PC-3 (cell line): ENCODE results near the gene PSMC3IP. TPM values are rescaled to one million over a fixed set of nuclear protein-coding genes. Genes with fewer than 3 reads are reported as not detected.

Source experiments
- ATAC-seq: fragments of 200-7000 bp; cut with Tn5 transposase; 2 replicates; pipeline ENCODE4 v1.9.1; 2020; ENCODE audit warnings: mild to moderate bottlenecking, moderate library complexity
- BruUV-seq: library from RNA; stranded (reverse); fragments of 400-500 nt; replicated peaks from 2 replicates; lab custom pipeline; 2021; lab: Mats Ljungman, UMichigan
- CTCF ChIA-PET: fragments of 300-600 bp; sonication (Branson Sonifier 250); formaldehyde crosslinking; loops from one replicate; lab custom pipeline; 2022; ENCODE audit warnings: antibody characterized with exemption; lab: Charles Lee
- POLR2A ChIA-PET: fragments of 300-600 bp; sonication (Branson Sonifier 250); formaldehyde crosslinking; loops from one replicate; lab custom pipeline; 2022; ENCODE audit warnings: antibody characterized with exemption; ENCODE audit not compliant: unreplicated experiment; lab: Charles Lee
- DNase-seq: peaks from one replicate; pipeline ENCODE4 v3.0.0-alpha.2; 2015
- H2AFZ ChIP-seq: fragments of 300-600 bp; sonication (generic); 2 replicates; pipeline ENCODE4 v1.6.0; 2016; ENCODE audit warnings: antibody characterized with exemption, low read length
- H3F3A ChIP-seq: fragments of 300-600 bp; sonication (generic); one replicate; pipeline ENCODE4 v1.6.0; 2017; ENCODE audit warnings: antibody characterized with exemption, low read length, control low read depth, mild to moderate bottlenecking; ENCODE audit not compliant: unreplicated experiment
- H3K27ac ChIP-seq: fragments of 300-600 bp; sonication (generic); 2 replicates; pipeline ENCODE4 v1.5.1; 2016; ENCODE audit warnings: mild to moderate bottlenecking, low read length
- H3K27me3 ChIP-seq: fragments of 300-600 bp; sonication (generic); 2 replicates; pipeline ENCODE4 v1.6.1; 2016; ENCODE audit warnings: low read length, mixed read lengths
- H3K36me3 ChIP-seq: fragments of 300-600 bp; sonication (generic); 2 replicates; pipeline ENCODE4 v1.6.1; 2016; ENCODE audit warnings: low read depth, mixed run types, low read length, mixed read lengths
- H3K4me1 ChIP-seq: fragments of 300-600 bp; sonication (generic); 2 replicates; pipeline ENCODE4 v1.5.1; 2016; ENCODE audit warnings: low read length; ENCODE audit not compliant: insufficient read depth
- H3K4me2 ChIP-seq: fragments of 300-600 bp; sonication (generic); 2 replicates; pipeline ENCODE4 v1.6.0; 2016; ENCODE audit warnings: low read length
- H3K4me3 ChIP-seq: fragments of 300-600 bp; sonication (generic); 2 replicates; pipeline ENCODE4 v1.5.1; 2016; ENCODE audit warnings: mild to moderate bottlenecking, low read length, mixed read lengths
- H3K79me2 ChIP-seq: fragments of 300-600 bp; sonication (generic); 2 replicates; pipeline ENCODE4 v1.6.1; 2017; ENCODE audit warnings: low read length, mixed read lengths
- H3K9ac ChIP-seq: fragments of 300-600 bp; sonication (generic); 2 replicates; pipeline ENCODE4 v1.6.0; 2016; ENCODE audit warnings: mild to moderate bottlenecking, low read length
- H3K9me2 ChIP-seq: fragments of 300-600 bp; sonication (generic); replicated peaks from 2 replicates; pipeline ENCODE4 v1.6.1; 2016; ENCODE audit warnings: mixed run types, low read length, mixed read lengths
- H3K9me3 ChIP-seq: fragments of 300-600 bp; sonication (generic); 2 replicates; pipeline ENCODE4 v1.6.1; 2016; ENCODE audit warnings: low read length, mixed read lengths
- H4K20me1 ChIP-seq: fragments of 300-600 bp; sonication (generic); 2 replicates; pipeline ENCODE4 v1.6.1; 2016; ENCODE audit warnings: low read length, mixed read lengths
- CTCF ChIP-seq: fragments of 300-600 bp; sonication (generic); conservative IDR thresholded peaks from 2 replicates; pipeline ENCODE4 v1.5.1; 2017; ENCODE audit warnings: antibody characterized with exemption, low read depth, mild to moderate bottlenecking, low read length
- EZH2 ChIP-seq: fragments of 300-600 bp; sonication (generic); IDR thresholded peaks from one replicate; pipeline ENCODE4 v1.6.1; 2017; ENCODE audit warnings: antibody characterized with exemption, mild to moderate bottlenecking, low read length; ENCODE audit not compliant: unreplicated experiment
- EZH2phosphoT487 ChIP-seq: fragments of 300-600 bp; sonication (generic); IDR thresholded peaks from 2 replicates; pipeline ENCODE4 v1.6.1; 2018; ENCODE audit warnings: mild to moderate bottlenecking, antibody characterized with exemption, low read length, borderline replicate concordance
- intact Hi-C: fragments of 100-400 bp; cut with micrococcal nuclease; formaldehyde crosslinking; loops from 2 replicates; pipeline ENCODE4 v1.9.0; 2023
- total RNA-seq: library from RNA; depleted of rRNA; stranded (reverse); fragments of >200 nt; gene quantifications from 2 replicates; pipeline ENCODE4 v1.2.3, GENCODE V29; 2014

PSMC3IP gene
- total RNA-seq, 1 experiment from 2014 or later: 20.3 TPM

GRCh38 chr17:42607769-42608168 is 30.2 kb upstream of the PSMC3IP start:
- H4K20me1 ChIP-seq: no peaks in the 10 kb centered on the region
- peak overlapping the region; percentile 98 for H3K4me3 ChIP-seq
- intact Hi-C loops: loop anchor here (5.0 kb wide), 1 partner anchor 70 kb away; the partner anchor contains the start of gene PLEKHH3
- peak overlapping the region; percentile 92; the same call in 1 of the 2 replicates for H3K9ac ChIP-seq
- no peaks in the 10 kb centered on the region for H3K36me3 ChIP-seq
- CTCF ChIA-PET: no interaction called here
- TF ChIP-seq EZH2 (no peak), EZH2phosphoT487 (no peak), CTCF (no peak)
- H3K9me3 ChIP-seq: no peaks in the 10 kb centered on the region
- H3K4me2 ChIP-seq: peak overlapping the region; percentile 90
- no TSS peak for BruUV-seq
- ATAC-seq (no peak), DNase-seq (no peak)
- no peaks in the 10 kb centered on the region for H3K9me2 ChIP-seq
- H3K79me2 ChIP-seq: peaks cover 70% of the 10 kb centered on the region
- no peak overlapping the region for H2AFZ ChIP-seq
- POLR2A ChIA-PET: interaction anchor here (0.5 kb wide), 1 partner anchor 14 kb away, joined by 4 read pairs; no protein-coding TSS in a partner anchor
- H3F3A ChIP-seq: no peaks in the 10 kb centered on the region
- H3K4me1 ChIP-seq: peaks cover 4% of the 10 kb centered on the region; the same call in 1 of the 2 replicates
- H3K27me3 ChIP-seq: no peaks in the 10 kb centered on the region
- no peak overlapping the region for H3K27ac ChIP-seq

- Histone ChIP-seq H3K4me1 (peaks cover 4% of the 10 kb centered on the region; the same call in 1 of the 2 replicates), H2AFZ (no peak overlapping the region), H4K20me1 (no peaks in the 10 kb centered on the region), H3F3A (no peaks in the 10 kb centered on the region), H3K9me3 (no peaks in the 10 kb centered on the region), H3K4me2 (no peak overlapping the region), H3K9me2 (no peaks in the 10 kb centered on the region), H3K27ac (no peak overlapping the region), H3K4me3 (no peak overlapping the region), H3K79me2 (peaks cover 61% of the 10 kb centered on the region), H3K36me3 (no peaks in the 10 kb centered on the region), H3K9ac (no peak overlapping the region), H3K27me3 (no peaks in the 10 kb centered on the region)
- TF ChIP-seq CTCF (no peak), EZH2 (no peak), EZH2phosphoT487 (no peak)
- ChIA-PET CTCF (no interaction called here), POLR2A (no interaction called here)
- DNase-seq (no peak), ATAC-seq (no peak)
- intact Hi-C loops: no loop called here
- no TSS peak for BruUV-seq
Observed at GRCh38 chr17:42603318-42603717, 25.8 kb upstream of the PSMC3IP start.

GRCh38 chr17:42598905-42599304 is 21.4 kb upstream of the PSMC3IP start:
- Histone ChIP-seq H3K27ac (no peak overlapping the region), H3K9me2 (no peaks in the 10 kb centered on the region), H3F3A (no peaks in the 10 kb centered on the region), H3K4me3 (no peak overlapping the region), H3K4me1 (no peaks in the 10 kb centered on the region), H4K20me1 (no peaks in the 10 kb centered on the region), H3K4me2 (no peak overlapping the region), H2AFZ (no peak overlapping the region), H3K79me2 (peaks cover 17% of the 10 kb centered on the region), H3K9me3 (no peaks in the 10 kb centered on the region), H3K36me3 (no peaks in the 10 kb centered on the region), H3K9ac (no peak overlapping the region), H3K27me3 (no peaks in the 10 kb centered on the region)
- ChIA-PET CTCF (no interaction called here), POLR2A (no interaction called here)
- no TSS peak for BruUV-seq
- DNase-seq (no peak), ATAC-seq (no peak)
- TF ChIP-seq CTCF (no peak), EZH2 (no peak), EZH2phosphoT487 (no peak)
- intact Hi-C loops: no loop called here
